ENCODE results near the gene MYO3B.

GRCh38 chr2:170147576-170147975, 30.4 kb upstream of the MYO3B start:
- TF ChIP-seq CTCF (IDR thresholded peaks at IDR 0.05) (no peak), POLR2A (IDR thresholded peaks at IDR 0.05; ENCODE audit: low read depth) (no peak)

All from esophagus muscularis mucosa (tissue), 3 donors.